Endothelial cell of umbilical vein (primary cell): ENCODE results near the gene EIF2B2. TPM values are rescaled to one million over a fixed set of nuclear protein-coding genes. Genes with fewer than 3 reads are reported as not detected.

ENCODE experiments used
- BruUV-seq: library from RNA; stranded (reverse); fragments of 400-500 nt; replicated peaks from 2 replicates; lab custom pipeline; 2021; lab: Mats Ljungman, UMichigan
- CTCF ChIA-PET: fragments of 300-600, 350-600 bp; sonication (Branson Sonifier 250); formaldehyde crosslinking; loops from one replicate; lab custom pipeline; 2021; ENCODE audit warnings: antibody characterized with exemption, inconsistent platforms; lab: Charles Lee
- POLR2A ChIA-PET: fragments of 300-600, 350-600 bp; sonication (Branson Sonifier 250); formaldehyde crosslinking; loops from one replicate; lab custom pipeline; 2021; ENCODE audit warnings: antibody characterized with exemption, inconsistent platforms; lab: Charles Lee
- DNase-seq: peaks from one replicate; pipeline ENCODE4 v3.0.0-alpha.2; 2011; ENCODE audit warnings: low read depth, low spot score
- FAIRE-seq: peaks from 2 replicates; lab custom pipeline; 2011; peaks lifted over from hg19 to GRCh38; lab: Jason Lieb, UNC
- H2AFZ ChIP-seq: 2 replicates; pipeline ENCODE4 v1.6.0; 2012; ENCODE audit warnings: low read depth, low read length, control low read depth, inconsistent platforms
- H3K27ac ChIP-seq: 2 replicates; pipeline ENCODE4 v1.5.1; 2011; ENCODE audit warnings: low read depth, mild to moderate bottlenecking, control low read depth, low read length, moderate library complexity; ENCODE audit not compliant: insufficient read depth
- H3K27me3 ChIP-seq, 2 experiments: 2 replicates each; pipeline versions ENCODE4 v1.6.0 to v1.6.1; 2011; ENCODE audit warnings: low read length in 2 of 2, mixed read lengths in 1 of 2; ENCODE audit not compliant: control insufficient read depth in 2 of 2, insufficient read depth in 2 of 2
- H3K36me3 ChIP-seq, 2 experiments: 2 replicates in 1 of 2; 3 replicates in 1 of 2; pipeline ENCODE4 v1.5.1; 2011; ENCODE audit warnings: low read length in 2 of 2, mild to moderate bottlenecking in 1 of 2, moderate library complexity in 1 of 2; ENCODE audit not compliant: control insufficient read depth in 2 of 2, insufficient read depth in 2 of 2; ENCODE audit errors: extremely low read depth in 1 of 2
- H3K4me1 ChIP-seq: 3 replicates; pipeline ENCODE4 v1.5.1; 2011; ENCODE audit warnings: mild to moderate bottlenecking, low read length; ENCODE audit not compliant: control insufficient read depth, insufficient read depth; ENCODE audit errors: extremely low read depth
- H3K4me2 ChIP-seq: 2 replicates; pipeline ENCODE4 v1.6.1; 2011; ENCODE audit warnings: low read length, control low read depth, mixed read lengths; ENCODE audit not compliant: insufficient read depth
- H3K4me3 ChIP-seq, 3 experiments: fragments of 200-600 bp in 1 of 3; sonication (generic), shearing (Covaris generic) in 1 of 3; replicated peaks in 1 of 3; 2 replicates each; pipeline ENCODE4 v1.5.1; 2011 to 2016; ENCODE audit warnings: control low read depth in 3 of 3, low read length in 3 of 3, mild to moderate bottlenecking in 2 of 3, inconsistent platforms in 1 of 3, low read depth in 1 of 3, moderate library complexity in 1 of 3; ENCODE audit not compliant: insufficient read depth in 1 of 3
- H3K79me2 ChIP-seq: 2 replicates; pipeline ENCODE4 v1.6.0; 2012; ENCODE audit warnings: low read length, inconsistent platforms; ENCODE audit not compliant: control insufficient read depth, insufficient read depth
- H3K9ac ChIP-seq: replicated peaks from 2 replicates; pipeline ENCODE3; 2011; ENCODE audit warnings: low read length, control low read depth; ENCODE audit not compliant: insufficient read depth; ENCODE audit errors: extremely low read depth
- H3K9me1 ChIP-seq: replicated peaks from 3 replicates; pipeline ENCODE4 v1.6.0; 2011; ENCODE audit warnings: mild to moderate bottlenecking, low read length; ENCODE audit not compliant: control insufficient read depth, insufficient read depth; ENCODE audit errors: extremely low read depth
- H3K9me3 ChIP-seq: replicated peaks from 2 replicates; pipeline ENCODE4 v1.5.1; 2012; ENCODE audit warnings: low read length, inconsistent platforms; ENCODE audit not compliant: control insufficient read depth, insufficient read depth
- H4K20me1 ChIP-seq: replicated peaks from 2 replicates; pipeline ENCODE3; 2011; ENCODE audit warnings: mild to moderate bottlenecking, low read length; ENCODE audit not compliant: control insufficient read depth, insufficient read depth; ENCODE audit errors: extremely low read depth
- CTCF ChIP-seq, 2 donors: IDR thresholded peaks; 1 replicate in 1 of 2; 2 replicates in 1 of 2; pipeline ENCODE4 v1.5.1; 2011; ENCODE audit warnings: low read length in 2 of 2, mild to moderate bottlenecking in 2 of 2, moderate library complexity in 2 of 2, control low read depth in 1 of 2, inconsistent platforms in 1 of 2, low read depth in 1 of 2; ENCODE audit not compliant: insufficient read depth in 1 of 2; ENCODE audit errors: extremely low read depth in 1 of 2
- EZH2 ChIP-seq: IDR thresholded peaks from 2 replicates; pipeline ENCODE4 v1.6.1; 2012; ENCODE audit warnings: borderline replicate concordance, low read depth, mild to moderate bottlenecking, moderate library complexity, low read length, inconsistent platforms; ENCODE audit not compliant: severe bottlenecking
- FOS ChIP-seq: IDR thresholded peaks from 2 replicates; pipeline ENCODE4 v1.6.1; 2011; ENCODE audit warnings: mild to moderate bottlenecking, low read length, moderate library complexity, borderline replicate concordance; ENCODE audit not compliant: insufficient read depth
- GATA2 ChIP-seq: IDR thresholded peaks from 2 replicates; pipeline ENCODE4 v1.7.0; 2011; ENCODE audit warnings: low read depth, mild to moderate bottlenecking, moderate library complexity, mixed read lengths, low read length; ENCODE audit not compliant: insufficient read length, insufficient read depth
- JUN ChIP-seq: IDR thresholded peaks from 2 replicates; pipeline ENCODE4 v1.6.1; 2011; ENCODE audit warnings: borderline replicate concordance, low read depth; ENCODE audit not compliant: insufficient read length, insufficient read depth
- MAX ChIP-seq: IDR thresholded peaks from 2 replicates; pipeline ENCODE4 v1.6.1; 2011; ENCODE audit not compliant: insufficient read depth, insufficient read length
- MYC ChIP-seq: IDR thresholded peaks from one replicate; pipeline ENCODE4 v1.6.1; 2011; ENCODE audit warnings: mild to moderate bottlenecking, low read depth, low read length
- POLR2A ChIP-seq: IDR thresholded peaks from 2 replicates; pipeline ENCODE4 v1.6.1; 2012; ENCODE audit warnings: low read depth, mild to moderate bottlenecking, control low read depth, low read length
- POLR2AphosphoS5 ChIP-seq: IDR thresholded peaks from 2 replicates; pipeline ENCODE4 v1.6.1; 2012; ENCODE audit warnings: low read depth, mild to moderate bottlenecking, control low read depth, low read length, moderate library complexity; ENCODE audit not compliant: insufficient read depth
- dilution Hi-C: fragments of 300-500 bp; cut with MboI; formaldehyde crosslinking; loops from one replicate; pipeline ENCODE4 v1.15.0; 2019; ENCODE audit warnings: low sequenced_read_pairs; ENCODE audit not compliant: extremely low pct_ligation_motif_present
- intact Hi-C: fragments of 100-400 bp; cut with micrococcal nuclease; formaldehyde crosslinking; loops from one replicate; pipeline ENCODE4 v1.10.0; 2022
- polyA plus RNA-seq, 4 experiments: library from polyadenylated mRNA; depleted of rRNA in 3 of 4; stranded (reverse) in 3 of 4; unstranded in 1 of 4; fragments of >200 nt; gene quantifications; 2 replicates each; pipeline versions ENCODE4 v1.2.1 to v1.2.3, GENCODE V29; 2011 to 2012; ENCODE audit warnings: missing spikeins in 1 of 4
- total RNA-seq: library from RNA; stranded (reverse); gene quantifications from 2 replicates; pipeline ENCODE4 v1.2.3, GENCODE V29; 2021

Gene EIF2B2
- total and polyA plus RNA-seq, 2 donors (not counting 3 experiments of a cell fraction or from before 2014, with no cell fraction given), result 97.0 to 143 TPM

- H3K9ac ChIP-seq, result peak overlapping the region; percentile 36
- intact Hi-C loops (loop anchor here (1.0 kb wide), 4 partner anchors 8 to 37 kb away; partner anchors contain the start of genes EIF2B2 and PGF), dilution Hi-C loops (no loop called here)
- H3K27me3 ChIP-seq, result no peaks in the 10 kb centered on the region
- no peaks in the 10 kb centered on the region for H3K9me1 ChIP-seq
- ChIA-PET POLR2A (interaction anchor here (2.1 to 2.5 kb wide), 2 partner anchors 10 to 16 kb away, joined by 7 to 20 read pairs; partner anchors contain the start of gene PGF), CTCF (interaction anchor here (0.7 to 2.7 kb wide), 12 partner anchors 10 to 123 kb away, joined by 3 to 15 read pairs (median 4); partner anchors contain the start of genes PGF and ZC2HC1C)
- H2AFZ ChIP-seq, result no peak overlapping the region
- peak overlapping the region; percentile 86 for H3K27ac ChIP-seq
- no peak for TF ChIP-seq EZH2
- peak; percentile 86 for TF ChIP-seq JUN
- TF ChIP-seq CTCF (IDR thresholded peaks at IDR 0.05; ENCODE audit: extremely low read depth in 1 of 2, insufficient read depth in 1 of 2, low read depth in 1 of 2, low read length in 2 of 2), result no peak
- TF ChIP-seq GATA2, result no peak
- peak; percentile 37 for TF ChIP-seq POLR2AphosphoS5
- TF ChIP-seq MAX, result no peak
- peak; percentile 84 for TF ChIP-seq FOS
- no peak for TF ChIP-seq MYC
- no peak for TF ChIP-seq POLR2A
- peak overlapping the region; percentile 2 for H3K4me2 ChIP-seq
- peaks cover 25% of the 10 kb centered on the region for H3K4me1 ChIP-seq
- BruUV-seq, result TSS peak; percentile 64
- no peaks in the 10 kb centered on the region for H4K20me1 ChIP-seq
- H3K36me3 ChIP-seq, result no peaks in the 10 kb centered on the region
- no peak overlapping the region for H3K4me3 ChIP-seq
- peak; percentile 65 for DNase-seq
- FAIRE-seq, result no peak
- H3K79me2 ChIP-seq, result no peaks in the 10 kb centered on the region
- H3K9me3 ChIP-seq, result no peaks in the 10 kb centered on the region
Measured at GRCh38 chr14:74964787-74965485, 37.8 kb upstream of the EIF2B2 start.
